H1 (cell line): ENCODE results near the gene TBC1D16. TPM values are rescaled to one million over a fixed set of nuclear protein-coding genes. Genes with fewer than 3 reads are reported as not detected.

Experiments used
- CTCF ChIA-PET: fragments of 300-600 bp; sonication (Branson Sonifier 250); formaldehyde crosslinking; loops from one replicate; lab custom pipeline; 2021; ENCODE audit not compliant: partially characterized antibody; lab: Charles Lee
- POLR2A ChIA-PET: fragments of 300-600 bp; sonication (Branson Sonifier 250); formaldehyde crosslinking; loops from one replicate; lab custom pipeline; 2021; ENCODE audit warnings: inconsistent platforms; ENCODE audit not compliant: partially characterized antibody; lab: Charles Lee
- DNase-seq, 2 experiments: peaks; one replicate each; pipeline versions ENCODE4 v3.0.0 to v3.0.0-alpha.2; 2010 to 2022; ENCODE audit warnings: low spot score in 2 of 2, low read depth in 1 of 2, mixed read lengths in 1 of 2
- FAIRE-seq: peaks from 2 replicates; lab custom pipeline; 2011; peaks lifted over from hg19 to GRCh38; lab: Jason Lieb, UNC
- H2AFZ ChIP-seq: 2 replicates; pipeline ENCODE4 v1.8.1; 2012; ENCODE audit warnings: low read length, inconsistent platforms
- H2AK5ac ChIP-seq: 2 replicates; pipeline ENCODE4 v1.6.1; 2013; ENCODE audit warnings: low read depth, low read length
- H2BK120ac ChIP-seq: replicated peaks from 2 replicates; pipeline ENCODE3; 2013; ENCODE audit warnings: low read depth, low read length, inconsistent platforms
- H2BK12ac ChIP-seq: 2 replicates; pipeline ENCODE4 v1.6.1; 2013; ENCODE audit warnings: low read depth, low read length
- H2BK15ac ChIP-seq: 2 replicates; pipeline ENCODE4 v1.6.1; 2013; ENCODE audit warnings: low read length
- H2BK20ac ChIP-seq: 2 replicates; pipeline ENCODE4 v1.6.1; 2013; ENCODE audit warnings: low read length
- H2BK5ac ChIP-seq: 2 replicates; pipeline ENCODE4 v1.6.1; 2013; ENCODE audit warnings: low read depth, low read length
- H3K14ac ChIP-seq: 2 replicates; pipeline ENCODE4 v1.6.1; 2013; ENCODE audit warnings: inconsistent platforms; ENCODE audit not compliant: insufficient read length
- H3K18ac ChIP-seq: 2 replicates; pipeline ENCODE4 v1.6.1; 2013; ENCODE audit warnings: low read length; ENCODE audit errors: extremely low read depth
- H3K23ac ChIP-seq: 2 replicates; pipeline ENCODE4 v1.6.1; 2013; ENCODE audit warnings: inconsistent platforms; ENCODE audit not compliant: insufficient read length
- H3K23me2 ChIP-seq: 2 replicates; pipeline ENCODE4 v1.6.1; 2013; ENCODE audit warnings: low read depth, low read length
- H3K27ac ChIP-seq: 2 replicates; pipeline ENCODE4 v1.6.1; 2011; ENCODE audit warnings: low read depth, low read length, inconsistent platforms
- H3K27me3 ChIP-seq, 4 experiments: replicated peaks in 1 of 4; 1 replicate in 1 of 4; 2 replicates in 3 of 4; pipeline versions ENCODE4 v1.6.1 to v1.8.1; 2011 to 2013; ENCODE audit warnings: low read length in 3 of 4, mild to moderate bottlenecking in 3 of 4, inconsistent platforms in 2 of 4, mixed read lengths in 2 of 4, moderate library complexity in 1 of 4; ENCODE audit not compliant: control insufficient read depth in 3 of 4, insufficient read depth in 3 of 4; ENCODE audit errors: extremely low read depth in 1 of 4
- H3K36me3 ChIP-seq, 4 experiments: 2 replicates each; pipeline versions ENCODE4 v1.6.1 to v1.8.1; 2011 to 2013; ENCODE audit warnings: mild to moderate bottlenecking in 4 of 4, low read length in 3 of 4, moderate library complexity in 2 of 4, control low read depth in 1 of 4, inconsistent platforms in 1 of 4; ENCODE audit not compliant: insufficient read depth in 4 of 4, control insufficient read depth in 2 of 4
- H3K4ac ChIP-seq: replicated peaks from 2 replicates; pipeline ENCODE3; 2013; ENCODE audit warnings: low read length, low read depth, mixed read lengths, inconsistent platforms; ENCODE audit not compliant: insufficient read length
- H3K4me1 ChIP-seq, 4 experiments: replicated peaks in 1 of 4; 1 replicate in 1 of 4; 2 replicates in 3 of 4; pipeline versions ENCODE4 v1.6.1 to v1.8.1; 2011 to 2013; ENCODE audit warnings: low read length in 3 of 4, inconsistent platforms in 2 of 4, mixed read lengths in 1 of 4; ENCODE audit not compliant: insufficient read depth in 4 of 4, control insufficient read depth in 3 of 4
- H3K4me2 ChIP-seq, 2 experiments: 2 replicates each; pipeline versions ENCODE4 v1.6.1 to v1.8.1; 2011 to 2013; ENCODE audit warnings: low read depth in 2 of 2, low read length in 2 of 2, control low read depth in 1 of 2, inconsistent platforms in 1 of 2, mild to moderate bottlenecking in 1 of 2; ENCODE audit not compliant: insufficient read depth in 1 of 2
- H3K4me3 ChIP-seq, 4 experiments: fragments of 200-600, 300-600 bp in 1 of 4; sonication (generic), shearing (Covaris generic), sonication (Bioruptor Twin) in 1 of 4; 2 replicates each; pipeline versions ENCODE4 v1.5.1 to v1.8.1; 2011 to 2016; ENCODE audit warnings: low read length in 4 of 4, low read depth in 3 of 4, control low read depth in 2 of 4, inconsistent platforms in 2 of 4, mild to moderate bottlenecking in 2 of 4, mixed read lengths in 1 of 4, moderate library complexity in 1 of 4; ENCODE audit not compliant: insufficient read depth in 2 of 4; ENCODE audit errors: extremely low read depth in 1 of 4
- H3K56ac ChIP-seq: replicated peaks from 2 replicates; pipeline ENCODE3; 2013; ENCODE audit warnings: low read depth, mild to moderate bottlenecking, mixed read lengths, low read length, inconsistent platforms; ENCODE audit not compliant: insufficient read length
- H3K79me1 ChIP-seq: 2 replicates; pipeline ENCODE4 v1.6.1; 2013; ENCODE audit warnings: low read depth, low read length, control low read depth
- H3K79me2 ChIP-seq, 2 experiments: 2 replicates each; pipeline versions ENCODE4 v1.6.1 to v1.8.1; 2012 to 2013; ENCODE audit warnings: low read length in 2 of 2, mild to moderate bottlenecking in 2 of 2, inconsistent platforms in 1 of 2; ENCODE audit not compliant: insufficient read depth in 2 of 2, control insufficient read depth in 1 of 2
- H3K9ac ChIP-seq, 4 experiments: replicated peaks in 1 of 4; 1 replicate in 1 of 4; 2 replicates in 3 of 4; pipeline versions ENCODE4 v1.6.1 to v1.8.1; 2011 to 2013; ENCODE audit warnings: low read depth in 3 of 4, low read length in 3 of 4, control low read depth in 2 of 4, mild to moderate bottlenecking in 2 of 4, moderate library complexity in 2 of 4, inconsistent platforms in 1 of 4; ENCODE audit errors: extremely low read depth in 1 of 4
- H3K9me3 ChIP-seq, 2 experiments: 2 replicates each; pipeline versions ENCODE4 v1.6.1 to v1.8.1; 2012 to 2013; ENCODE audit warnings: mild to moderate bottlenecking in 2 of 2, moderate library complexity in 2 of 2, control low read depth in 1 of 2, inconsistent platforms in 1 of 2, low read depth in 1 of 2, low read length in 1 of 2, mixed read lengths in 1 of 2; ENCODE audit not compliant: insufficient read depth in 2 of 2
- H4K20me1 ChIP-seq, 2 experiments: replicated peaks in 1 of 2; 2 replicates each; pipeline versions ENCODE3 to v1.8.1; 2011 to 2013; ENCODE audit warnings: inconsistent platforms in 2 of 2, low read length in 2 of 2, mild to moderate bottlenecking in 1 of 2; ENCODE audit not compliant: insufficient read depth in 2 of 2, control insufficient read depth in 1 of 2
- H4K5ac ChIP-seq: 2 replicates; pipeline ENCODE4 v1.6.1; 2013; ENCODE audit warnings: low read length, low read depth, mixed read lengths, inconsistent platforms; ENCODE audit not compliant: insufficient read length
- H4K8ac ChIP-seq: 2 replicates; pipeline ENCODE4 v1.8.0; 2013; ENCODE audit warnings: mild to moderate bottlenecking, moderate library complexity, low read length, inconsistent platforms; ENCODE audit not compliant: insufficient read depth; ENCODE audit errors: extremely low read depth
- H4K91ac ChIP-seq: replicated peaks from 2 replicates; pipeline ENCODE3; 2013; ENCODE audit warnings: low read length, mixed read lengths, inconsistent platforms; ENCODE audit not compliant: insufficient read length
- ASH2L ChIP-seq: fragments of 200-600, 300-600 bp; sonication (generic); IDR thresholded peaks from one replicate; pipeline ENCODE4 v1.7.1; 2017; ENCODE audit warnings: low read length
- KDM1A ChIP-seq: fragments of 200-600, 300-600 bp; sonication (generic); IDR thresholded peaks from 2 replicates; pipeline ENCODE4 v1.7.1; 2016; ENCODE audit warnings: mild to moderate bottlenecking, low read length, borderline replicate concordance
- WGBS, 2 experiments: shearing (Covaris generic) in 1 of 2; methylation state at CpG; one replicate each; pipeline versions ENCODE4 v1.1.6 to v1.1.7; 2013 to 2015; ENCODE audit warnings: low lambda C conversion rate in 2 of 2, mixed read lengths in 2 of 2, inconsistent platforms in 1 of 2, low coverage in 1 of 2, missing lambda C conversion rate in 1 of 2; ENCODE audit not compliant: insufficient replicate concordance in 2 of 2, insufficient coverage in 1 of 2, insufficient read length in 1 of 2; ENCODE audit errors: extremely low coverage in 1 of 2, missing lambda C conversion rate in 1 of 2; 5-methylcytosine and 5-hydroxymethylcytosine counted together
- polyA plus RNA-seq, 7 experiments: library from polyadenylated mRNA; depleted of rRNA in 3 of 7; stranded (reverse) in 5 of 7; unstranded in 2 of 7; fragments of >200 nt in 5 of 7; fragments of 200-250 nt in 2 of 7; gene quantifications; 1 replicate in 5 of 7; 2 replicates in 1 of 7; 4 replicates in 1 of 7; pipeline versions ENCODE4 v1.2.1 to v1.2.3, GENCODE V29; 2011 to 2013; ENCODE audit warnings: missing spikeins in 2 of 7, mixed read lengths in 2 of 7
- total RNA-seq: library from RNA; stranded (reverse); fragmentation: NEBNext Ultra II Directional; extraction: Animal tissue kit (Norgen Biotek cat#: 25700); gene quantifications from 2 replicates; pipeline ENCODE4 v1.2.1, GENCODE V29; 2021

Gene TBC1D16
- total and polyA plus RNA-seq, 2 of the 8 experiments (the other 6 are each of a cell fraction or from before 2014, with no cell fraction given), result 21.1 to 109 TPM

DNA sequence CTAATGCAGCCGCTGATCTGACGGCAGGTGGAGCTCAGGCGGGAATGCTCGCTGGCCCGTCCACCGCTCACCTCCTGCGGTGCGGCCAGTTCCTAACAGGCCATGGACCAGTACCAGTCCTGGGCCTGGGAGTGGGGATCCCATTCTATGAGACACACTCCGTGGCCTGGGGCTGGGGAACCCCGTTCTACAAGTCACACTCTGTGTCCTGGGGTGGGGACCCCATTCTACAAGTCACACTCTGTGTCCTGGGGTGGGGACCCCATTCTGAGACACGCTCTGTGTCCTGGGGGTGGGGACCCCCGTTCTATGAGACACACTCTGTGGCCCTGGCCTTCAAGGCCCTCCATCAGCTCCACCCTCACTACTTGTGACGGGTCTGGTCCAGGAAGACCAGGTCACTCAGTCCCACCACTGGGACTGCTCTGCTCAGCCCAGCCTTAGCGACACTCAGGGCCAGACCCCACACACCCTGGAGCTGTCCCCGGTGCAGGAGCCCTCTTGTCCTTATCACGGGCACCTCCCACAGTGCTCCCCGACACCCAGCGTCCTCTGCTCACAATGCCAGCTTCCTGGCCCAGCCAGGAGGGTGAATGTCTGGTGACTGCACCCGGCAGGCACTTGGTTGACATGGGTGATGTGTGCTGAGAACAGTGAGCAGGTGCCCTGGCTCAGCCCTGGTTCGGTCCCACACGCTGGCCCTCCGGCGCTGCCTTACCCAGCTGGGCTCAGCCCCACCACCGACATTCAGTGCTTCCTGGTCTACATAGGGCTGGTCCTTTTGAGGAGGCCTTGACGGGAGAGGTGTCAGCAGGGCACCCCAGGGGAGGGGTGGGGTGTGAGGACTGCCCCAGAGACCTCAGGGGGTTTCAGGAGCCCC, 89.1 kb downstream of the TBC1D16 start:
- no peak overlapping the region for H2AFZ ChIP-seq
- H3K79me1 ChIP-seq, result peaks cover 8% of the 10 kb centered on the region; the same call in 1 of the 2 replicates
- H3K4me3 ChIP-seq, result no peak overlapping the region
- H3K79me2 ChIP-seq, result peaks cover 0 to 2% of the 10 kb centered on the region in 2 experiments; a peak in 1 of 4 replicates
- H3K27ac ChIP-seq, result no peak overlapping the region
- no peak overlapping the region for H3K9ac ChIP-seq
- H3K4me1 ChIP-seq, result peaks cover 17 to 32% (median 27%) of the 10 kb centered on the region in 4 experiments
- ChIA-PET CTCF (interaction anchor here (0.6 to 14.6 kb wide), 7 partner anchors 11 to 138 kb away, joined by 3 to 187 read pairs (median 4); no protein-coding TSS in a partner anchor), POLR2A (interaction anchor here (0.7 to 15.6 kb wide), 7 partner anchors 7 to 28 kb away, joined by 3 to 152 read pairs (median 7); no protein-coding TSS in a partner anchor)
- H3K27me3 ChIP-seq, result no peaks in the 10 kb centered on the region
- no peak overlapping the region for H3K4ac ChIP-seq
- no peak overlapping the region for H3K14ac ChIP-seq
- H2BK12ac ChIP-seq, result no peak overlapping the region
- no peak overlapping the region for H4K5ac ChIP-seq
- no peak overlapping the region for H3K18ac ChIP-seq
- no peaks in the 10 kb centered on the region; the same call in 1 of the 2 replicates for H3K23me2 ChIP-seq
- TF ChIP-seq ASH2L (no peak), KDM1A (no peak)
- no peak overlapping the region for H4K8ac ChIP-seq
- 89% methylated on average over 24 of the region's 25 CpGs; no CpG with 5 or more reads in 1 of the 2 experiments for WGBS, 2 experiments
- no peak overlapping the region for H3K4me2 ChIP-seq
- H2BK120ac ChIP-seq, result no peak overlapping the region
- DNase-seq, result no peak
- H3K23ac ChIP-seq, result no peak overlapping the region
- H3K9me3 ChIP-seq, result no peaks in the 10 kb centered on the region
- H3K36me3 ChIP-seq, result peaks cover 10 to 35% (median 26%) of the 10 kb centered on the region in 4 experiments
- H2BK20ac ChIP-seq, result no peak overlapping the region
- peaks cover 0 to 9% of the 10 kb centered on the region in 2 experiments for H4K20me1 ChIP-seq
- peak overlapping the region; percentile 88 for H2BK5ac ChIP-seq
- H3K56ac ChIP-seq, result no peak overlapping the region
- H4K91ac ChIP-seq, result peak overlapping the region; percentile 34
- H2AK5ac ChIP-seq, result peak overlapping the region; percentile 75; the same call in 1 of the 2 replicates
- peak overlapping the region; percentile 72; the same call in 1 of the 2 replicates for H2BK15ac ChIP-seq
- FAIRE-seq, result no peak
